WTC11 (cell line): ENCODE data around the gene PUM1. TPM values are rescaled to one million over a fixed set of nuclear protein-coding genes. Genes with fewer than 3 reads are reported as not detected.

Experiments used
- ATAC-seq: fragments of 200-7000 bp; cut with Tn5 transposase; 2 replicates; pipeline ENCODE4 v1.10.0; 2021; ENCODE audit warnings: mild to moderate bottlenecking, moderate library complexity
- CTCF ChIA-PET: fragments of 300-600 bp; sonication (Branson Sonifier 250); formaldehyde crosslinking; loops from one replicate; lab custom pipeline; 2021; ENCODE audit warnings: antibody characterized with exemption; lab: Charles Lee
- POLR2A ChIA-PET: fragments of 350-600 bp; sonication (Branson Sonifier 250); formaldehyde crosslinking; loops from one replicate; lab custom pipeline; 2021; ENCODE audit warnings: antibody characterized with exemption; lab: Charles Lee
- DNase-seq: peaks from one replicate; pipeline ENCODE4 v3.0.0; 2021; ENCODE audit warnings: low spot score
- H3K27ac Mint-ChIP-seq: 2 replicates; pipeline ENCODE4 v1.8.0; 2021; ENCODE audit warnings: mixed read lengths
- H3K27me3 Mint-ChIP-seq: 2 replicates; pipeline ENCODE4 v1.8.0; 2021; ENCODE audit warnings: low read depth, mild to moderate bottlenecking, moderate library complexity, mixed read lengths
- H3K36me3 Mint-ChIP-seq: 2 replicates; pipeline ENCODE4 v1.8.0; 2021; ENCODE audit warnings: mixed read lengths
- H3K4me1 Mint-ChIP-seq: 2 replicates; pipeline ENCODE4 v1.8.0; 2022; ENCODE audit warnings: mixed read lengths
- H3K4me3 Mint-ChIP-seq: 2 replicates; pipeline ENCODE4 v1.8.0; 2021; ENCODE audit warnings: mild to moderate bottlenecking, moderate library complexity, mixed read lengths
- H3K9me3 Mint-ChIP-seq: 2 replicates; pipeline ENCODE4 v1.8.0; 2021; ENCODE audit warnings: mixed read lengths
- FOXJ3 ChIP-seq: sonication (generic); formaldehyde crosslinking; IDR thresholded peaks from 2 replicates; pipeline ENCODE4 v1.9.0; 2021; ENCODE audit warnings: missing genetic modification reagents, mild to moderate bottlenecking, borderline replicate concordance
- JUN ChIP-seq: sonication (generic); formaldehyde crosslinking; IDR thresholded peaks from 2 replicates; pipeline ENCODE4 v1.8.0; 2023; ENCODE audit warnings: mild to moderate bottlenecking, missing genetic modification reagents
- NR2C2 ChIP-seq: sonication (generic); formaldehyde crosslinking; IDR thresholded peaks from 2 replicates; pipeline ENCODE4 v1.8.0; 2022; ENCODE audit warnings: mild to moderate bottlenecking, missing genetic modification reagents
- OVOL2 ChIP-seq: fragments of 250-450 bp; sonication (Bioruptor Pico); IDR thresholded peaks from 2 replicates; pipeline ENCODE4 v1.9.0; 2021; ENCODE audit warnings: mild to moderate bottlenecking, borderline replicate concordance
- RORB ChIP-seq: fragments of 250-450 bp; sonication (Bioruptor Pico); IDR thresholded peaks from 2 replicates; pipeline ENCODE4 v1.9.0; 2021; ENCODE audit warnings: mild to moderate bottlenecking
- ZBTB21 ChIP-seq: sonication (generic); formaldehyde crosslinking; IDR thresholded peaks from 2 replicates; pipeline ENCODE4 v1.8.1; 2023; ENCODE audit warnings: mild to moderate bottlenecking, missing genetic modification reagents, borderline replicate concordance
- ZNF219 ChIP-seq: sonication (generic); formaldehyde crosslinking; IDR thresholded peaks from 2 replicates; pipeline ENCODE4 v1.8.0; 2023; ENCODE audit warnings: missing genetic modification reagents, mild to moderate bottlenecking, borderline replicate concordance
- ZNF232 ChIP-seq: sonication (generic); formaldehyde crosslinking; IDR thresholded peaks from 2 replicates; pipeline ENCODE4 v1.8.0; 2022; ENCODE audit warnings: mild to moderate bottlenecking, missing genetic modification reagents
- ZNF396 ChIP-seq: fragments of 250-450 bp; sonication (Bioruptor Pico); IDR thresholded peaks from 2 replicates; pipeline ENCODE4 v1.8.0; 2021; ENCODE audit warnings: mild to moderate bottlenecking, moderate library complexity, borderline replicate concordance
- ZNF423 ChIP-seq: fragments of 250-450 bp; sonication (Bioruptor Pico); IDR thresholded peaks from 2 replicates; pipeline ENCODE4 v2.1.2; 2022; ENCODE audit warnings: mild to moderate bottlenecking, moderate library complexity
- ZNF671 ChIP-seq: fragments of 250-450 bp; sonication (Bioruptor Pico); IDR thresholded peaks from 2 replicates; pipeline ENCODE4 v1.8.0; 2021; ENCODE audit warnings: mild to moderate bottlenecking
- total RNA-seq: library from RNA; stranded (reverse); gene quantifications from 3 replicates; pipeline ENCODE4 v1.2.3, GENCODE V29; 2021
- TF ChIP-seq, protein P1 (sequence below): fragments of 200-600 bp; IDR thresholded peaks from 2 replicates; pipeline ENCODE4 v1.8.0; 2022; ENCODE audit warnings: antibody characterized with exemption
- TF ChIP-seq, protein P2 (sequence below): sonication (generic); formaldehyde crosslinking; IDR thresholded peaks from 2 replicates; pipeline ENCODE4 v1.8.1; 2022; ENCODE audit warnings: low read depth, missing genetic modification reagents, borderline replicate concordance
- TF ChIP-seq, protein P3 (sequence below): fragments of 250-450 bp; sonication (Bioruptor Pico); IDR thresholded peaks from 2 replicates; pipeline ENCODE4 v1.9.0; 2021; ENCODE audit warnings: mild to moderate bottlenecking
- TF ChIP-seq, protein P4 (sequence below): fragments of 250-450 bp; sonication (Bioruptor Pico); IDR thresholded peaks from 2 replicates; pipeline ENCODE4 v1.9.0; 2021; ENCODE audit warnings: mild to moderate bottlenecking, borderline replicate concordance
- TF ChIP-seq, protein P5 (sequence below): sonication (generic); formaldehyde crosslinking; IDR thresholded peaks from 2 replicates; pipeline ENCODE4 v1.8.1; 2022; ENCODE audit warnings: missing genetic modification reagents, borderline replicate concordance
- TF ChIP-seq, protein P6 (sequence below): fragments of 250-450 bp; sonication (Bioruptor Pico); IDR thresholded peaks from 2 replicates; pipeline ENCODE4 v2.1.2; 2022; ENCODE audit warnings: mild to moderate bottlenecking, moderate library complexity
- TF ChIP-seq, protein P7 (sequence below): fragments of 250-450 bp; sonication (Bioruptor Pico); conservative IDR thresholded peaks from 2 replicates; pipeline ENCODE4 v1.9.0; 2021; ENCODE audit warnings: mild to moderate bottlenecking
- TF ChIP-seq, protein P8 (sequence below): sonication (generic); formaldehyde crosslinking; IDR thresholded peaks from 2 replicates; pipeline ENCODE4 v1.8.0; 2022; ENCODE audit warnings: mild to moderate bottlenecking, missing genetic modification reagents

Gene PUM1
- total RNA-seq, 1 experiment from 2014 or later, result 147 TPM

DNA sequence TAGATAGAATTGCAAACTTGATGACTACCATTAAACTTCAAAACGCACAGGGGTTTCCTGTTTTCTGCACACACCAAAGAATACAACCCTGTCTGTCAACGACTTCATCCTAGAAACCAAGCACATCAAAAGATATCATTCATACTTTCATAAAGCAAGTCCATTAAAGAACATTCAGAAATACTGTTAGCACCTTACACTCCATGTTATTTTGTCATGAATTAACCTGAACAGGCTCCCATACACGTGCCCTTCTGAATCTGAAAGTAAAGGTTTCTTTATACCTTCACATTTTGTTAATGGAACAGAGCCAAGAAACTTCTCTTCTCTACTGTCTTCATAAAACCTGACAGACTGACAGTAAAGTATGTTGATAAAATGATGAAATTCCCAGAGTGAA is 46.1 kb downstream of the PUM1 start:
- Mint-ChIP-seq H3K36me3 (peaks cover 4% of the 10 kb centered on the region), H3K4me1 (peaks cover 37% of the 10 kb centered on the region)
- POLR2A ChIA-PET, result no interaction called here
- ATAC-seq (no peak), DNase-seq (no peak)
- TF ChIP-seq, protein P1, sequence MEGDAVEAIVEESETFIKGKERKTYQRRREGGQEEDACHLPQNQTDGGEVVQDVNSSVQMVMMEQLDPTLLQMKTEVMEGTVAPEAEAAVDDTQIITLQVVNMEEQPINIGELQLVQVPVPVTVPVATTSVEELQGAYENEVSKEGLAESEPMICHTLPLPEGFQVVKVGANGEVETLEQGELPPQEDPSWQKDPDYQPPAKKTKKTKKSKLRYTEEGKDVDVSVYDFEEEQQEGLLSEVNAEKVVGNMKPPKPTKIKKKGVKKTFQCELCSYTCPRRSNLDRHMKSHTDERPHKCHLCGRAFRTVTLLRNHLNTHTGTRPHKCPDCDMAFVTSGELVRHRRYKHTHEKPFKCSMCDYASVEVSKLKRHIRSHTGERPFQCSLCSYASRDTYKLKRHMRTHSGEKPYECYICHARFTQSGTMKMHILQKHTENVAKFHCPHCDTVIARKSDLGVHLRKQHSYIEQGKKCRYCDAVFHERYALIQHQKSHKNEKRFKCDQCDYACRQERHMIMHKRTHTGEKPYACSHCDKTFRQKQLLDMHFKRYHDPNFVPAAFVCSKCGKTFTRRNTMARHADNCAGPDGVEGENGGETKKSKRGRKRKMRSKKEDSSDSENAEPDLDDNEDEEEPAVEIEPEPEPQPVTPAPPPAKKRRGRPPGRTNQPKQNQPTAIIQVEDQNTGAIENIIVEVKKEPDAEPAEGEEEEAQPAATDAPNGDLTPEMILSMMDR, result no peak
- TF ChIP-seq, protein P2, sequence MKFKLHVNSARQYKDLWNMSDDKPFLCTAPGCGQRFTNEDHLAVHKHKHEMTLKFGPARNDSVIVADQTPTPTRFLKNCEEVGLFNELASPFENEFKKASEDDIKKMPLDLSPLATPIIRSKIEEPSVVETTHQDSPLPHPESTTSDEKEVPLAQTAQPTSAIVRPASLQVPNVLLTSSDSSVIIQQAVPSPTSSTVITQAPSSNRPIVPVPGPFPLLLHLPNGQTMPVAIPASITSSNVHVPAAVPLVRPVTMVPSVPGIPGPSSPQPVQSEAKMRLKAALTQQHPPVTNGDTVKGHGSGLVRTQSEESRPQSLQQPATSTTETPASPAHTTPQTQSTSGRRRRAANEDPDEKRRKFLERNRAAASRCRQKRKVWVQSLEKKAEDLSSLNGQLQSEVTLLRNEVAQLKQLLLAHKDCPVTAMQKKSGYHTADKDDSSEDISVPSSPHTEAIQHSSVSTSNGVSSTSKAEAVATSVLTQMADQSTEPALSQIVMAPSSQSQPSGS (CRISPR knock-in tag), result no peak
- TF ChIP-seq, protein P3, sequence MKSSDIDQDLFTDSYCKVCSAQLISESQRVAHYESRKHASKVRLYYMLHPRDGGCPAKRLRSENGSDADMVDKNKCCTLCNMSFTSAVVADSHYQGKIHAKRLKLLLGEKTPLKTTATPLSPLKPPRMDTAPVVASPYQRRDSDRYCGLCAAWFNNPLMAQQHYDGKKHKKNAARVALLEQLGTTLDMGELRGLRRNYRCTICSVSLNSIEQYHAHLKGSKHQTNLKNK (CRISPR knock-in tag), result no peak
- TF ChIP-seq, protein P4, sequence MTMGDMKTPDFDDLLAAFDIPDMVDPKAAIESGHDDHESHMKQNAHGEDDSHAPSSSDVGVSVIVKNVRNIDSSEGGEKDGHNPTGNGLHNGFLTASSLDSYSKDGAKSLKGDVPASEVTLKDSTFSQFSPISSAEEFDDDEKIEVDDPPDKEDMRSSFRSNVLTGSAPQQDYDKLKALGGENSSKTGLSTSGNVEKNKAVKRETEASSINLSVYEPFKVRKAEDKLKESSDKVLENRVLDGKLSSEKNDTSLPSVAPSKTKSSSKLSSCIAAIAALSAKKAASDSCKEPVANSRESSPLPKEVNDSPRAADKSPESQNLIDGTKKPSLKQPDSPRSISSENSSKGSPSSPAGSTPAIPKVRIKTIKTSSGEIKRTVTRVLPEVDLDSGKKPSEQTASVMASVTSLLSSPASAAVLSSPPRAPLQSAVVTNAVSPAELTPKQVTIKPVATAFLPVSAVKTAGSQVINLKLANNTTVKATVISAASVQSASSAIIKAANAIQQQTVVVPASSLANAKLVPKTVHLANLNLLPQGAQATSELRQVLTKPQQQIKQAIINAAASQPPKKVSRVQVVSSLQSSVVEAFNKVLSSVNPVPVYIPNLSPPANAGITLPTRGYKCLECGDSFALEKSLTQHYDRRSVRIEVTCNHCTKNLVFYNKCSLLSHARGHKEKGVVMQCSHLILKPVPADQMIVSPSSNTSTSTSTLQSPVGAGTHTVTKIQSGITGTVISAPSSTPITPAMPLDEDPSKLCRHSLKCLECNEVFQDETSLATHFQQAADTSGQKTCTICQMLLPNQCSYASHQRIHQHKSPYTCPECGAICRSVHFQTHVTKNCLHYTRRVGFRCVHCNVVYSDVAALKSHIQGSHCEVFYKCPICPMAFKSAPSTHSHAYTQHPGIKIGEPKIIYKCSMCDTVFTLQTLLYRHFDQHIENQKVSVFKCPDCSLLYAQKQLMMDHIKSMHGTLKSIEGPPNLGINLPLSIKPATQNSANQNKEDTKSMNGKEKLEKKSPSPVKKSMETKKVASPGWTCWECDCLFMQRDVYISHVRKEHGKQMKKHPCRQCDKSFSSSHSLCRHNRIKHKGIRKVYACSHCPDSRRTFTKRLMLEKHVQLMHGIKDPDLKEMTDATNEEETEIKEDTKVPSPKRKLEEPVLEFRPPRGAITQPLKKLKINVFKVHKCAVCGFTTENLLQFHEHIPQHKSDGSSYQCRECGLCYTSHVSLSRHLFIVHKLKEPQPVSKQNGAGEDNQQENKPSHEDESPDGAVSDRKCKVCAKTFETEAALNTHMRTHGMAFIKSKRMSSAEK (CRISPR knock-in tag), result no peak
- TF ChIP-seq ZNF671 (CRISPR knock-in tag) (no peak), RORB (CRISPR knock-in tag) (no peak)
- TF ChIP-seq, all 79 proteins: peak for 0
- H3K27ac Mint-ChIP-seq, result no peak overlapping the region
- H3K4me3 Mint-ChIP-seq, result no peak overlapping the region
- CTCF ChIA-PET, result no interaction called here
- H3K9me3 Mint-ChIP-seq, result no peaks in the 10 kb centered on the region
- H3K27me3 Mint-ChIP-seq, result no peaks in the 10 kb centered on the region

DNA sequence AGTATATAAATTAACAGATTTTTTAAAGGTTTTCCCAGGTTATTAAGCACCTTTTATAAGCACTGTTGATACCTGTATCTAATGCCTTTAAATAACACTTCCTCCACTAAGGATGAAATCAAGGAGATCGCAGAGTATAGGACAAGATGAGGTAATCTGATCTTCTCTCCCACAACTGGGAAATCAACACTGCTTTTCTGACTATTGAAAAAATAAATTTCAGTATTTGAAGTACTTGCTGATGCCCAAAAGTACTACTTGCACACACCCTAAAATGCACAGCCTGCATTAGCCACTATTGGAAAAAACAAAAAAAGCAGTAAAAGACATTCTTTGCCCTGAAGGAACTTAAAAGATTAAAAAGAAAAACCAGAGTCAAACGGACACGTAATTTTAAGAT is 48.6 kb downstream of the PUM1 start:
- Mint-ChIP-seq H3K36me3 (peaks cover 4% of the 10 kb centered on the region), H3K27me3 (no peaks in the 10 kb centered on the region), H3K4me3 (no peak overlapping the region), H3K27ac (peak overlapping the region; percentile 4; the same call in 1 of the 2 replicates), H3K9me3 (no peaks in the 10 kb centered on the region), H3K4me1 (peaks cover 36% of the 10 kb centered on the region)
- DNase-seq (no peak), ATAC-seq (no peak)
- ChIA-PET CTCF (no interaction called here), POLR2A (no interaction called here)
- TF ChIP-seq OVOL2 (CRISPR knock-in tag) (no peak), FOXJ3 (no peak), NR2C2 (CRISPR knock-in tag) (no peak), ZNF232 (CRISPR knock-in tag) (no peak), ZNF219 (CRISPR knock-in tag) (no peak), ZNF396 (no peak), JUN (CRISPR knock-in tag) (no peak), ZBTB21 (CRISPR knock-in tag) (no peak), ZNF423 (no peak)
- TF ChIP-seq, protein P5, sequence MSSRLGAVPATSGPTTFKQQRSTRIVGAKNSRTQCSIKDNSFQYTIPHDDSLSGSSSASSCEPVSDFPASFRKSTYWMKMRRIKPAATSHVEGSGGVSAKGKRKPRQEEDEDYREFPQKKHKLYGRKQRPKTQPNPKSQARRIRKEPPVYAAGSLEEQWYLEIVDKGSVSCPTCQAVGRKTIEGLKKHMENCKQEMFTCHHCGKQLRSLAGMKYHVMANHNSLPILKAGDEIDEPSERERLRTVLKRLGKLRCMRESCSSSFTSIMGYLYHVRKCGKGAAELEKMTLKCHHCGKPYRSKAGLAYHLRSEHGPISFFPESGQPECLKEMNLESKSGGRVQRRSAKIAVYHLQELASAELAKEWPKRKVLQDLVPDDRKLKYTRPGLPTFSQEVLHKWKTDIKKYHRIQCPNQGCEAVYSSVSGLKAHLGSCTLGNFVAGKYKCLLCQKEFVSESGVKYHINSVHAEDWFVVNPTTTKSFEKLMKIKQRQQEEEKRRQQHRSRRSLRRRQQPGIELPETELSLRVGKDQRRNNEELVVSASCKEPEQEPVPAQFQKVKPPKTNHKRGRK, result no peak
- TF ChIP-seq, protein P6, sequence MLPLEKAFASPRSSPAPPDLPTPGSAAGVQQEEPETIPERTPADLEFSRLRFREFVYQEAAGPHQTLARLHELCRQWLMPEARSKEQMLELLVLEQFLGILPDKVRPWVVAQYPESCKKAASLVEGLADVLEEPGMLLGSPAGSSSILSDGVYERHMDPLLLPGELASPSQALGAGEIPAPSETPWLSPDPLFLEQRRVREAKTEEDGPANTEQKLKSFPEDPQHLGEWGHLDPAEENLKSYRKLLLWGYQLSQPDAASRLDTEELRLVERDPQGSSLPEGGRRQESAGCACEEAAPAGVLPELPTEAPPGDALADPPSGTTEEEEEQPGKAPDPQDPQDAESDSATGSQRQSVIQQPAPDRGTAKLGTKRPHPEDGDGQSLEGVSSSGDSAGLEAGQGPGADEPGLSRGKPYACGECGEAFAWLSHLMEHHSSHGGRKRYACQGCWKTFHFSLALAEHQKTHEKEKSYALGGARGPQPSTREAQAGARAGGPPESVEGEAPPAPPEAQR (CRISPR knock-in tag), result no peak
- TF ChIP-seq, protein P7, sequence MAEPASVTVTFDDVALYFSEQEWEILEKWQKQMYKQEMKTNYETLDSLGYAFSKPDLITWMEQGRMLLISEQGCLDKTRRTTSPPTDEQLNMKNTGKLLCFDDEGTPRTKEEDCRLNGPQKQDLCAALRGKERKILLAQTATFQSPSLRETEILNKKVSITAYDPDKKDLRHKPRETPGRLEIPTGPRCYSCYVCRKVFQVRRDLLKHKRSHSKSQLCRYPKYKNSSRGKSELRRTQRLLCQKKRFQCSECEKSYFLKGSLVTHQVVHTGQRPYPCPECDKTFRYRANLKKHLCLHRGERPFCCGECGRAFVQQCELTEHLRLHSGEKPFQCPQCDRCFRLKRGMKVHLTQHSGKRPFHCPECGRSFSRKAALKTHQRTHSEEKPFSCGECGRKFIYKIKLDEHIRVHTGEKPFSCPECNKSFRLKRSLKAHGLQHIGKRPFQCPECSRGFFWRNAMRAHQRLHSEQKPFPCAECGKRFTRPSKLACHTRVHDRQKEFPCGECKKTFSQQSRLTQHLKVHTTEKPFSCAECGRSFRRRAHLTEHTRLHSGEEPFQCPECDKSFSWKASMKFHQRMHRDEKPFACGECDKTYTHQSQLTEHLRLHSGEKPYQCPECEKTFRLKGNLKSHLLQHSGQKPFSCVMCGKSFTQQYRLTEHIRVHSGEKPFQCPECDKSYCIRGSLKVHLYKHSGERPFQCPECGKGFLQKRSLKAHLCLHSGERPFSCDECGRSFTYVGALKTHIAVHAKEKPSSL (CRISPR knock-in tag), result no peak
- TF ChIP-seq, protein P8, sequence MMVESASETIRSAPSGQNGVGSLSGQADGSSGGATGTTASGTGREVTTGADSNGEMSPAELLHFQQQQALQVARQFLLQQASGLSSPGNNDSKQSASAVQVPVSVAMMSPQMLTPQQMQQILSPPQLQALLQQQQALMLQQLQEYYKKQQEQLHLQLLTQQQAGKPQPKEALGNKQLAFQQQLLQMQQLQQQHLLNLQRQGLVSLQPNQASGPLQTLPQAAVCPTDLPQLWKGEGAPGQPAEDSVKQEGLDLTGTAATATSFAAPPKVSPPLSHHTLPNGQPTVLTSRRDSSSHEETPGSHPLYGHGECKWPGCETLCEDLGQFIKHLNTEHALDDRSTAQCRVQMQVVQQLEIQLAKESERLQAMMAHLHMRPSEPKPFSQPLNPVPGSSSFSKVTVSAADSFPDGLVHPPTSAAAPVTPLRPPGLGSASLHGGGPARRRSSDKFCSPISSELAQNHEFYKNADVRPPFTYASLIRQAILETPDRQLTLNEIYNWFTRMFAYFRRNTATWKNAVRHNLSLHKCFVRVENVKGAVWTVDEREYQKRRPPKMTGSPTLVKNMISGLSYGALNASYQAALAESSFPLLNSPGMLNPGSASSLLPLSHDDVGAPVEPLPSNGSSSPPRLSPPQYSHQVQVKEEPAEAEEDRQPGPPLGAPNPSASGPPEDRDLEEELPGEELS (CRISPR knock-in tag), result no peak
